ENCODE data around the gene ZBED3. TPM values are rescaled to one million over a fixed set of nuclear protein-coding genes. Genes with fewer than 3 reads are reported as not detected.
A peak's percentile ranks its signal among the peaks of the same experiment; 100 is the strongest.

ZBED3 gene
- total and polyA plus RNA-seq, 2 donors (not counting 3 experiments of a cell fraction or from before 2014, with no cell fraction given) = 11.8 to 15.9 TPM

GRCh38 chr5:77029376-77029885, 57.7 kb downstream of the ZBED3 start:
- peaks cover 0 to 1% of the 10 kb centered on the region in 2 experiments for H3K27me3 ChIP-seq (ENCODE audit: control insufficient read depth in 2 of 2, insufficient read depth in 2 of 2, low read length in 2 of 2)
- H3K27ac ChIP-seq (ENCODE audit: insufficient read depth, low read depth, low read length) = no peak overlapping the region
- POLR2A ChIA-PET = no interaction called here
- intact Hi-C loops (cut with micrococcal nuclease) = no loop called here
- DNase-seq (ENCODE audit: low read depth, low spot score) (no peak), FAIRE-seq (no peak)
- H2AFZ ChIP-seq (ENCODE audit: low read depth, low read length) = peak overlapping the region; percentile 87
- no peaks in the 10 kb centered on the region for H4K20me1 ChIP-seq (replicated peaks; ENCODE audit: control insufficient read depth, extremely low read depth, insufficient read depth, low read length)
- no TSS peak for BruUV-seq (replicated peaks)
- H3K9ac ChIP-seq (replicated peaks; ENCODE audit: extremely low read depth, insufficient read depth, low read length) = no peak overlapping the region
- CTCF ChIA-PET = interaction anchor here (0.9 to 1.9 kb wide), 8 partner anchors 13 to 463 kb away, joined by 3 to 8 read pairs (median 6); partner anchors contain the start of gene WDR41
- no peaks in the 10 kb centered on the region for H3K36me3 ChIP-seq (ENCODE audit: control insufficient read depth in 2 of 2, extremely low read depth in 1 of 2, insufficient read depth in 2 of 2, low read length in 2 of 2)
- dilution Hi-C loops (cut with MboI; ENCODE audit: extremely low pct_ligation_motif_present, low sequenced_read_pairs) = no loop called here
- TF ChIP-seq CTCF (IDR thresholded peaks at IDR 0.05; ENCODE audit: extremely low read depth in 1 of 2, insufficient read depth in 1 of 2, low read depth in 1 of 2, low read length in 2 of 2) (no peak), MYC (IDR thresholded peaks at IDR 0.05; ENCODE audit: low read depth, low read length) (no peak), MAX (IDR thresholded peaks at IDR 0.05; ENCODE audit: insufficient read depth, insufficient read length) (no peak), POLR2AphosphoS5 (IDR thresholded peaks at IDR 0.05; ENCODE audit: insufficient read depth, low read depth, low read length) (no peak), FOS (IDR thresholded peaks at IDR 0.05; ENCODE audit: borderline replicate concordance, insufficient read depth, low read length) (no peak), EZH2 (IDR thresholded peaks at IDR 0.05; ENCODE audit: borderline replicate concordance, low read depth, low read length, severe bottlenecking) (no peak), JUN (IDR thresholded peaks at IDR 0.05; ENCODE audit: borderline replicate concordance, insufficient read depth, insufficient read length, low read depth) (no peak), POLR2A (IDR thresholded peaks at IDR 0.05; ENCODE audit: low read depth, low read length) (no peak), GATA2 (IDR thresholded peaks at IDR 0.05; ENCODE audit: insufficient read depth, insufficient read length, low read depth, low read length) (no peak)
- peaks cover 7% of the 10 kb centered on the region for H3K79me2 ChIP-seq (ENCODE audit: control insufficient read depth, insufficient read depth, low read length)
- peak overlapping the region; percentile 83 for H3K4me2 ChIP-seq (ENCODE audit: insufficient read depth, low read length)
- H3K4me1 ChIP-seq (ENCODE audit: control insufficient read depth, extremely low read depth, insufficient read depth, low read length) = peaks cover 11% of the 10 kb centered on the region
- no peak overlapping the region for H3K4me3 ChIP-seq (replicated peaks in 1 of 3; ENCODE audit: insufficient read depth in 1 of 3, low read depth in 1 of 3, low read length in 3 of 3)
- H3K9me3 ChIP-seq (replicated peaks; ENCODE audit: control insufficient read depth, insufficient read depth, low read length) = peaks cover 2% of the 10 kb centered on the region
- H3K9me1 ChIP-seq (replicated peaks; ENCODE audit: control insufficient read depth, extremely low read depth, insufficient read depth, low read length) = no peaks in the 10 kb centered on the region

All from endothelial cell of umbilical vein (primary cell).